NCI-H460 (cell line): ENCODE data around the gene GRM7. TPM values are rescaled to one million over a fixed set of nuclear protein-coding genes. Genes with fewer than 3 reads are reported as not detected.

Experiments used
- DNase-seq: peaks from one replicate; pipeline ENCODE4 v3.0.0-alpha.2; 2016; ENCODE audit warnings: low read depth; ENCODE audit errors: extremely low read depth
- total RNA-seq: library from RNA; depleted of rRNA; stranded (reverse); fragments of >200 nt; shearing (Covaris generic); gene quantifications from 2 replicates; pipeline ENCODE4 v1.2.3, GENCODE V29; 2014

The GRM7 gene
- total RNA-seq, 1 experiment from 2014 or later = not detected

GRCh38 chr3:6962801-6963200, 101.9 kb downstream of the GRM7 start:
- DNase-seq = no peak

- no peak for DNase-seq
Measured at GRCh38 chr3:6965881-6966280, 105.0 kb downstream of the GRM7 start.

DNA sequence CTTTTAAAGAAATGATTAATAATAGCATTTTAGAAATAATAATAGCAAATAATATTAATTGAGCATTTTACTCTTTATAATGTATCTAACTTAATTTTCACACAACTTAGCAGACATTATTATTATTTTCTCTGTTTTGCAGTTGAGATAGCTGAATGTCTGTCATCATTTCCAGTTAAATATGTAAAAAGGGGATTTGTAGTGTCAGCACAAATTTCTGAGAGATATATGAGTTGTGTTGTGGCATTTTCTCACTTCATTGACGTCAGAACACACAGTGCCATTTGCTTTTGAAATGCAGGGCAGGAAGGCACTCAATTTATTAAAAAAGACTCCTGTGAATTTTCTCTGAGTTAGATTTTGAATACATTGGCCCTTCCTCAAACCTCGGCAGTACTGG, 111.0 kb downstream of the GRM7 start:
- no peak for DNase-seq

DNA sequence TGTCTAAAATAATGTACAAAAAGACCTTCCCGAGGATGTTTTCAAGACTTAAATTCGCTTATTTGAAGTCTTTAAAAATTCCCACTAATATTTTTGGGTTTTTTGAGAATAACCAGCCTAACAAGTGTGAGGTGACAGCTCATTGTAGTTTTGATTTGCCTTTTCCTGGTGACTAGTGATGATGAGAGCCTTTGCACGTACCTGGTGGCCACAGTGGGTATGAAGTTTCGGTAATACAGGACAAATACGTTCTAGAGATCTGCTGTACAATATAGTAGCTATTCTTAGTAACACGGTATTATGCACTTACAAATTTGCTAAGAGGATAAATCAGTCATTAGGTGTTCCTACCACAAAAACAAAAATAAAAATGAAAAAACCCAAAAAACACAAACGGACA, 124.9 kb downstream of the GRM7 start:
- no peak for DNase-seq

DNA sequence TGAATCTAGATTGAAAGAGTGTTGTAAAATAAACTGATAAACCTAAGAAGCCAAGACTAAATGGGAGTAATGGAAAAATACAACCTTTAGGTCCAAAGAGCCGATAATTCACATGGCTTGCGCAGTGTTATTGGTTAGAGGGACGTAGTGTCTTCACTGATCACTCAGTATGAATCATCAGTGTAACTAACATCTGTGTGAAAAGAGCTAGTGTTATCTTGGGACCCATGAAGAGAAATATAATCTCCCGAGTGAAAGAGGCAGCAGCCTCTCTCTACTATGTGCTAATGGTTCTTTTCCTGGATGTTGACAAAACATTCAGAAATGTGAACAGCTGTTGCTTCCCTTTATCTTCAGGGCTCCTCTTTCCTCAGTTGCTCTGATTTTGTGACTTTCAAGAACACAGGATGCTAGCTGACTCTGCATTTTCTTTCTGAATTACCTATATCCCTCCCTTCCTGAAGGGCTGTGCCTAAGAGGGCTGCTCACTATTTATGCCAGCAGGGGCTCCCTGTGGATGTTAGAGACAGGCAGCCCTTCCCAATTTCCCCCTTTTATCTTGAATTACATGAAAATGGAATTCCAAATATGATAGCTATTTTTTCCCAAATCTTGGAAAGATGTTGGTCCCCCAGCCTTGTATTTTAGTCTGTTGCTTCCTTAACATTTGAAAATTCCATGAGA, 128.8 kb downstream of the GRM7 start:
- DNase-seq = peak; percentile 4

- no peak for DNase-seq
Measured at GRCh38 chr3:6994081-6994668, 133.3 kb downstream of the GRM7 start.

GRCh38 chr3:7000501-7000900, 139.6 kb downstream of the GRM7 start:
- no peak for DNase-seq

- DNase-seq = no peak
Measured at GRCh38 chr3:7001370-7001769, 140.5 kb downstream of the GRM7 start.

- DNase-seq = no peak
Measured at GRCh38 chr3:7015683-7016440, 154.9 kb downstream of the GRM7 start.

GRCh38 chr3:7025581-7026300, 164.8 kb downstream of the GRM7 start:
- no peak for DNase-seq

GRCh38 chr3:7029562-7029961, 168.6 kb downstream of the GRM7 start:
- DNase-seq = no peak

- DNase-seq = peak; percentile 35
Measured at GRCh38 chr3:7038394-7038793, 177.5 kb downstream of the GRM7 start.

DNA sequence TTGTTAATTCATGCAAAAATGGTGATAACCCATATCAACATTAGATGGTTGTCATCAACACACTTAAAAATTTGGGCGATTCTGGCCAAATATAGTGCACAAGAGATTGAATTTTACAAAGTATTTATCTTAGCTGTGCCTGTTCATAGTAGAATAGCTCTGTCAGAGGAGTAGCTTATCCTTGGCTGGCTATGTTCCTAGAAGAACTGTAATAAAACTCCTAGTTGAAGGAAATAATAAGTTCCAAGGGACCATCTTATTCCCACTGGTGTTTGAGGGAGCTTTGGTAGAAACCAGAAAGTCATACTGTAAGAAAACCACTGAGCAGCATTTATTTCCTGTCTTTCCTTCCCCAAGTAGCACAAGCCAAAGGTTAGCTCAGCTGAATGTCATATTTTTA, 201.8 kb downstream of the GRM7 start:
- no peak for DNase-seq

DNA sequence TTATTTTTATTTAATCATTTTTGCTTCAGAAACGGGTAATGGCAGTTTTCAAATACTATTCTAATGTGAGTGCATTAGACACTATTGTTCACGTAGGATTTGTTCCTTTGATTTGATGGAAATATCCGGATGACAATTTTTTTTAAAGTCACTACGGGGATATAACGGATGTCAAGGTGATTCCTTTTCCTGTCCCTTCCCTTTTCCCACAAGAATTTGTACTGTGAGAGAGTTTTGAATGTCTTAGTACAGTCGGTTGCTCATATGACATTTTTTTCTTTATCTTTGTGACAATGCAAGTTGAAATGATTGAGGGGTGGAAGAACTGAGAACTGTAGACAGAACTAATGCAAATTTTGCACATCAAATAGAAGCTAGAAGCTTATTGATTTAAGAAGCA, 209.5 kb downstream of the GRM7 start:
- DNase-seq = no peak

GRCh38 chr3:7074217-7074616, 213.3 kb downstream of the GRM7 start:
- DNase-seq = no peak

DNA sequence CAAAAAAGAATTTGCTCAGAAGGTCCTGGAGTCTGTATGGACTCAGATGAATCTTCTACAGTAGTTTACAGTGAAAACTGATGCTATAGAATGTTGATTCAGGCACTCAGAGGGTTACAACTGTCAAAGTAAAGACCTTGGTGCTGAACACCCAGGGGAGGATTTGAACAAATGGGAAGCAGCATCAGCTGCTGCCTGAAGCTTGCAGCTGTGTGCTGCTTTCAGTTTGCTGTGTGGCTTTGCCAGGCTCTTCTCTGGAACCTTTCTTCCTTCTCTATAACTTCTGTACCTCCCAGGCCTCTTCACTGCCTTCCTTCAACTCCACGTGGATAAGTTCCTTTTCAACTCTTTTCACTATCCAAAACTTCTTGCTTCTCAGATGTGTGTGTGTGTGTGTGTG, 214.2 kb downstream of the GRM7 start:
- DNase-seq = no peak

GRCh38 chr3:7075901-7076300, 215.0 kb downstream of the GRM7 start:
- DNase-seq = no peak

DNA sequence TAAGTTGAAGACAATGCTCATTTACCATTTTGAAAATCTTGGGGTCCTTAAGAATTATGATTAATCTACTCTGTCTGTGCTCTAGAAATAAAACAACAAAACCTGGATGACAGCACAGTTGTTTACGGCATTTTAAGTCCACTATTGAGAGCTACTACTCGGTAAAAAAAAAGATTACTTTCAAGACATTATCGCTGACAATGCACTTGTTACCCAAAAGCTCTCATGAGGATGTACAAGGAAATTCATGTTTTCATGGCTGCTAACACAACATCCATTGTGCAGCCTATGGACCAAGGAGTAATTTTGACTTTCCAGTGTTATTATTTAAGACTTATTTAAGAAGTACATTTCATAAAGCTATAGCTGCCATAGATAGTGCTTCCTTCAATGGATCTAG, 221.3 kb downstream of the GRM7 start:
- no peak for DNase-seq

DNA sequence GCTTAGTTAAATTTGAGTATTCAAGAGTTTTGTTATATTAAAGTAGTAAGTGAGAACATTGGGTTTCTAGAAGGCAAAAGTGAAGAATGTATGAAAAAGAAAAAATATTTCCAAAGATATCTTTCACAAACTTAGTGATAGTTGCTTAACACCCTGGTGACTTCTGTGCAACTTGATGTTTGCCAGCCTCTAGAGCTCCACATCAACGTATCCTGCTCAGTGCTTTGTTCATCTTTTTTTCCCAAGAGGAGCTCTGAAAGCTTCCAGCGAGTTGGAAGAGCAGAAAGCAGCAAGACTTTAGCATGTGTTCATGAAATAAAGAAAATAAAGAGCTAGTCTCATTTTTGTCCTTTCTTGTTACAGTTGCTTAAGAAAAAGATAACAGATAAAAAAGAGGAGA, 225.5 kb downstream of the GRM7 start:
- no peak for DNase-seq

- no peak for DNase-seq
Measured at GRCh38 chr3:7095116-7095515, 234.2 kb downstream of the GRM7 start.

- DNase-seq = no peak
Measured at GRCh38 chr3:7100136-7100535, 239.2 kb downstream of the GRM7 start.
